GM12891 (cell line): ENCODE measurements around the gene C2.

Experiments
- PAX5 ChIP-seq: IDR thresholded peaks from 2 replicates; pipeline ENCODE4 v1.6.1; 2011; ENCODE audit warnings: low read length, moderate library complexity, mild to moderate bottlenecking; ENCODE audit not compliant: insufficient read depth, severe bottlenecking
- POLR2A ChIP-seq: IDR thresholded peaks from 2 replicates; pipeline ENCODE4 v1.6.1; 2011; ENCODE audit warnings: low read depth, low read length, control low read depth
- POLR2AphosphoS5 ChIP-seq: IDR thresholded peaks from 2 replicates; pipeline ENCODE4 v1.6.1; 2011; ENCODE audit warnings: low read depth, low read length, control low read depth
- POU2F2 ChIP-seq: IDR thresholded peaks from 2 replicates; pipeline ENCODE4 v1.6.1; 2011; ENCODE audit warnings: low read depth, mild to moderate bottlenecking, control low read depth, low read length, moderate library complexity
- SPI1 ChIP-seq: IDR thresholded peaks from 2 replicates; pipeline ENCODE4 v1.6.1; 2011; ENCODE audit warnings: low read depth, low read length, control low read depth
- TAF1 ChIP-seq: IDR thresholded peaks from 2 replicates; pipeline ENCODE4 v1.6.1; 2011; ENCODE audit warnings: low read depth, low read length, control low read depth

- TF ChIP-seq POLR2A = no peak
- TF ChIP-seq SPI1 = no peak
- no peak for TF ChIP-seq POLR2AphosphoS5
- no peak for TF ChIP-seq TAF1
- TF ChIP-seq PAX5 = no peak
- TF ChIP-seq POU2F2 = no peak
These were observed 1.1 kb downstream of the C2 start for GRCh38 chr6:31928672-31928939.
